Gastroesophageal sphincter (tissue), 2 donors: ENCODE results near the gene CRABP2.

ENCODE experiments used
- EP300 ChIP-seq: sonication (generic); formaldehyde crosslinking; IDR thresholded peaks from one replicate; pipeline ENCODE4 v1.6.1; 2017; ENCODE audit warnings: antibody characterized with exemption, mild to moderate bottlenecking
- POLR2A ChIP-seq, 2 donors: fragments of 450-650 bp; IDR thresholded peaks; one replicate each; pipeline ENCODE4 v1.6.1; 2017; ENCODE audit warnings: antibody characterized with exemption in 2 of 2, mild to moderate bottlenecking in 2 of 2, moderate library complexity in 1 of 2

DNA sequence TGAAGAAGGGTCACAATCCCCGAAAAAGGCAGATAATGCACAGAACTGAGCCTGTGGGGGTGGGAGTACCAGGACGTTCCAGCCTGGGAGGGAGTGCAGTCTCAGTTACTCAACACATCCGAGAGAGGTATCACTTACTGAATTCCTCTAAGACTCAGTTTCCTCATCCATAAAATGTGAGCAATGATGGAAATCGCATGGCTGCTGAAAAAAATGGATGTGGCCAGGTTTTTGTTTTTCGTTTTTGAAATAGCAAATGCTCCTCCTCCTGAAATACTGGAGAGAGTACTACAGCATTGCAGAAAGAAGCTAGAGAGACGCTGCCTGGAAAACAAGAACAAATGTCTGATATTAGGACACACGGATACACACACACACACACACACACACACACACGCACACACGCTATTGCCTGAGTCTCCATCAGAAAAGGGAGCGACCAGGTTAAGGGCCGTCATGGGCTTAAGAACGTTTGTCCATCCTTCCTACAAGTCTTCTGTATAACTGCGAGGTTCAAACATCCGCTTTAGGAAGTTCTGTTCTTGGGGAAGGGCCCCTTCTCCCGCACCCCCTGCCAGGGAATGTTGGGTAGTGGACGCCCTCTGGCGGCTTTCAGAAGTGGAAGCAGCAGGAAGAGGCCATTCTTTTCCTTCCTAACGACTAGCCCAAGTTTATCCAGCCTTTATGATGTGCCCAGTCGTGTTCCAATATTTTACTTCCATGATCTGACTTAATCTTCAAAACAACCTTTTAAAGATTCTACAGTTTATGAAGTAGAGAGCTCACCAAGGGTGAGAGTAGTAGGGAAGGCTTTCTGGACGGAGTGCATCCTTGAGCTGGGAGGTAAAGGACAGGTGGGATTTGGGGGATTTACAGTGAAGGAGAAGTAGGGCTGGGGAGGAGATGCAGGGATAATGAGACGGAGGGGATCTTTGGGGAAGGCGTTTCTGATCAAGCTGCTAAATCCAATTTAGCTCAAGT lies 27.5 kb downstream of the CRABP2 start:
- TF ChIP-seq EP300 (no peak), POLR2A (IDR thresholded peaks at IDR 0.05) (no peak)
